Measurements from ENCODE around the gene FAM98B. TPM values are rescaled to one million over a fixed set of nuclear protein-coding genes. Genes with fewer than 3 reads are reported as not detected.

The FAM98B gene
- total RNA-seq, 2 experiments from 2014 or later = 20.1 to 20.4 TPM

DNA sequence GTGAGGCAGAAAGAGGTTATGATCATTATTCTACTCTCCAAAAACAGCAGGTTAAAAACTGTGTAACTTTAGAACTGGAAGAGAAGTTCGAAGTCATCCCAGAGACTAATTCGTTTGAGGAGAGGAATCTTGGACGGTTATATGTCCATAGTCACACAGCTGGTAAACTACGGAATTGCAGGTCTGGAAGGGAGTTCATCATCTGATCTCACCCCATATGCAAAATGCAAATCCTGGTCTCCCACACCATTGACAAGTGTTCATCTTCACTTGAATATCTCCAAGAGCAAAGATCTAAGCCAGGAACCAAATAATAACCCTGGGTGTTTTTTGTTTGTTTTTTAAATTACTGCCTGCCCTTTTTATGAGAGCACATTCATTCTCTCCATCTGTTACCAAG lies 53.1 kb downstream of the FAM98B start:
- H3K36me3 Mint-ChIP-seq (ENCODE audit: low read depth) = peaks cover 99% of the 10 kb centered on the region
- H3K4me3 Mint-ChIP-seq = no peak overlapping the region
- ChIA-PET CTCF (interaction anchor here (0.7 to 1.7 kb wide), 4 partner anchors 47 to 184 kb away, joined by 3 to 7 read pairs (median 4); partner anchors contain the start of gene RASGRP1), POLR2A (interaction anchor here (1.2 to 2.4 kb wide), 3 partner anchors 9 to 184 kb away, joined by 3 to 6 read pairs (median 5); no protein-coding TSS in a partner anchor)
- H3K27ac Mint-ChIP-seq = peak overlapping the region; percentile 53
- H3K4me1 Mint-ChIP-seq (ENCODE audit: low read depth) = peaks cover 11% of the 10 kb centered on the region
- H3K4me3 ChIP-seq (ENCODE audit: low read length) = no peak overlapping the region
- TF ChIP-seq, protein P1, sequence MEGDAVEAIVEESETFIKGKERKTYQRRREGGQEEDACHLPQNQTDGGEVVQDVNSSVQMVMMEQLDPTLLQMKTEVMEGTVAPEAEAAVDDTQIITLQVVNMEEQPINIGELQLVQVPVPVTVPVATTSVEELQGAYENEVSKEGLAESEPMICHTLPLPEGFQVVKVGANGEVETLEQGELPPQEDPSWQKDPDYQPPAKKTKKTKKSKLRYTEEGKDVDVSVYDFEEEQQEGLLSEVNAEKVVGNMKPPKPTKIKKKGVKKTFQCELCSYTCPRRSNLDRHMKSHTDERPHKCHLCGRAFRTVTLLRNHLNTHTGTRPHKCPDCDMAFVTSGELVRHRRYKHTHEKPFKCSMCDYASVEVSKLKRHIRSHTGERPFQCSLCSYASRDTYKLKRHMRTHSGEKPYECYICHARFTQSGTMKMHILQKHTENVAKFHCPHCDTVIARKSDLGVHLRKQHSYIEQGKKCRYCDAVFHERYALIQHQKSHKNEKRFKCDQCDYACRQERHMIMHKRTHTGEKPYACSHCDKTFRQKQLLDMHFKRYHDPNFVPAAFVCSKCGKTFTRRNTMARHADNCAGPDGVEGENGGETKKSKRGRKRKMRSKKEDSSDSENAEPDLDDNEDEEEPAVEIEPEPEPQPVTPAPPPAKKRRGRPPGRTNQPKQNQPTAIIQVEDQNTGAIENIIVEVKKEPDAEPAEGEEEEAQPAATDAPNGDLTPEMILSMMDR (IDR thresholded peaks at IDR 0.05) = no peak
- peaks cover 100% of the 10 kb centered on the region for H3K36me3 ChIP-seq (ENCODE audit: insufficient read depth, low read length)
- H3K9me3 ChIP-seq (ENCODE audit: control insufficient read depth in 1 of 2, insufficient read depth in 1 of 2, low read length in 2 of 2) = no peaks in the 10 kb centered on the region
- no peak for DNase-seq
- H3K9me3 Mint-ChIP-seq = no peaks in the 10 kb centered on the region
- no peaks in the 10 kb centered on the region for H3K4me1 ChIP-seq (ENCODE audit: insufficient read depth, low read length)
- H3K27me3 Mint-ChIP-seq = no peaks in the 10 kb centered on the region
- no peak for ATAC-seq (ENCODE audit: poor library complexity)
- no peaks in the 10 kb centered on the region for H3K27me3 ChIP-seq (ENCODE audit: control insufficient read depth in 1 of 2, insufficient read depth in 2 of 2, low read length in 2 of 2)
- H3K27ac ChIP-seq (ENCODE audit: low read depth in 1 of 2, low read length in 2 of 2) = no peak overlapping the region
- intact Hi-C loops (cut with DNase I, micrococcal nuclease) = no loop called here

DNA sequence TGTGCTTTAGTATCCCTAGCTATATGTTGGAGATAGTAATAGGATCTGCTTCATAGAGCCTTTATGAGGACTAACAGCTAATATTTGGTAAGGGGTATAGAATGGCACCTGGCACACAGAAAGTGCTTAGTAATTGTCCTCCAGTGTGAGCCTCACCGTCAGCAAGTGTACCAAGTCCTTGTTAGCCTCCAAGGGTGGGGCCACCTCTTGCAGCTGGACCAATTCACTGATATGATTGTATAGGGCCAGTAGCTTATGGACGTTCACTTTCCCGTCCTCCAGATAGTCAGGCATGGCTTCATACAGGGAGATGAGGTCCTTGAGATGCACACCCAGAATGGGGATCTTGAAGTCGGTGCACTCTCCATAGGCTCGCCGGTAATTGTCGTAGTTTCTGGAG lies 53.6 kb downstream of the FAM98B start:
- Mint-ChIP-seq H3K27ac (peak overlapping the region; percentile 53), H3K4me1 (ENCODE audit: low read depth) (peaks cover 11% of the 10 kb centered on the region), H3K36me3 (ENCODE audit: low read depth) (peaks cover 99% of the 10 kb centered on the region), H3K4me3 (no peak overlapping the region), H3K27me3 (no peaks in the 10 kb centered on the region), H3K9me3 (no peaks in the 10 kb centered on the region)
- H3K4me1 ChIP-seq (ENCODE audit: insufficient read depth, low read length) = no peaks in the 10 kb centered on the region
- peaks cover 100% of the 10 kb centered on the region for H3K36me3 ChIP-seq (ENCODE audit: insufficient read depth, low read length)
- intact Hi-C loops (cut with DNase I, micrococcal nuclease) = no loop called here
- ChIA-PET CTCF (interaction anchor here (1.0 to 1.7 kb wide), 3 partner anchors 56 to 183 kb away, joined by 3 to 7 read pairs (median 6); partner anchors contain the start of gene RASGRP1), POLR2A (interaction anchor here (1.0 to 2.4 kb wide), 3 partner anchors 56 to 183 kb away, joined by 3 to 6 read pairs (median 5); no protein-coding TSS in a partner anchor)
- no peak overlapping the region for H3K4me3 ChIP-seq (ENCODE audit: low read length)
- TF ChIP-seq, protein P1 (IDR thresholded peaks at IDR 0.05) = no peak
- ATAC-seq (ENCODE audit: poor library complexity) (no peak), DNase-seq (no peak)
- no peaks in the 10 kb centered on the region for H3K9me3 ChIP-seq (ENCODE audit: control insufficient read depth in 1 of 2, insufficient read depth in 1 of 2, low read length in 2 of 2)
- H3K27ac ChIP-seq (ENCODE audit: low read depth in 1 of 2, low read length in 2 of 2) = no peak overlapping the region
- no peaks in the 10 kb centered on the region for H3K27me3 ChIP-seq (ENCODE audit: control insufficient read depth in 1 of 2, insufficient read depth in 2 of 2, low read length in 2 of 2)

DNA sequence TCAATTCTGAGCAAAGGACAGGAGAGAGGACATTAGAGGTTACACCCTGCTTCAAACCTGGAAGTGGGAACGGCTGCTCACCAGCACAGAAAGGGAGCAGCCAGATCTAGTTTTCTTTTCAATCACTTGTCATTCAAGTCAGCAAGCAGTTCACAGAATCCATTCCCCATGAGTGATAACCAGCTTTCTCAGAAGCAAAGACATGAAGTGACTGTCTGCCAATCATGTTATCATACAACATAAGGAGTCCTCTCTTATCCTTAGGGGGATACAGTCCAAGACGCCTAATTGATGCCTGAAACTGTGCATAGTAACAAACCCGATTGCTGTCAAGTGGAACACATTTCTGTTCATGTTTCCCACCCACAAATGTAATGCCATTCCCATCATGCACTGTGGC lies 54.7 kb downstream of the FAM98B start:
- peaks cover 11% of the 10 kb centered on the region for H3K4me1 Mint-ChIP-seq (ENCODE audit: low read depth)
- H3K4me1 ChIP-seq (ENCODE audit: insufficient read depth, low read length) = no peaks in the 10 kb centered on the region
- peaks cover 99% of the 10 kb centered on the region for H3K36me3 Mint-ChIP-seq (ENCODE audit: low read depth)
- no peaks in the 10 kb centered on the region for H3K9me3 Mint-ChIP-seq
- no peaks in the 10 kb centered on the region for H3K27me3 ChIP-seq (ENCODE audit: control insufficient read depth in 1 of 2, insufficient read depth in 2 of 2, low read length in 2 of 2)
- no peak for ATAC-seq (ENCODE audit: poor library complexity)
- H3K27ac Mint-ChIP-seq = peak overlapping the region; percentile 75
- H3K9me3 ChIP-seq (ENCODE audit: control insufficient read depth in 1 of 2, insufficient read depth in 1 of 2, low read length in 2 of 2) = no peaks in the 10 kb centered on the region
- H3K4me3 Mint-ChIP-seq = no peak overlapping the region
- H3K36me3 ChIP-seq (ENCODE audit: insufficient read depth, low read length) = peaks cover 100% of the 10 kb centered on the region
- intact Hi-C loops (cut with DNase I, micrococcal nuclease) = no loop called here
- no peaks in the 10 kb centered on the region for H3K27me3 Mint-ChIP-seq
- no peak overlapping the region for H3K4me3 ChIP-seq (ENCODE audit: low read length)
- CTCF ChIA-PET = interaction anchor here (1.4 kb wide), 1 partner anchor 182 kb away, joined by 6 read pairs; no protein-coding TSS in a partner anchor
- peak overlapping the region in 1 of 2 donors; percentile 18 for H3K27ac ChIP-seq (ENCODE audit: low read depth in 1 of 2, low read length in 2 of 2)
- TF ChIP-seq, protein P1 (IDR thresholded peaks at IDR 0.05) = no peak
- POLR2A ChIA-PET = no interaction called here
- no peak for DNase-seq

Measured in CD4-positive, alpha-beta T cell (primary cell).